GM19372 (cell line): ENCODE measurements around the gene WDR45B.

Source experiments
- ATAC-seq: cut with Tn5 transposase; IDR thresholded peaks from one replicate; pipeline ENCODE4 v1.9.1; 2021; ENCODE audit warnings: mild to moderate bottlenecking, low read depth, moderate library complexity; ENCODE audit not compliant: unreplicated experiment

Gene WDR45B

DNA sequence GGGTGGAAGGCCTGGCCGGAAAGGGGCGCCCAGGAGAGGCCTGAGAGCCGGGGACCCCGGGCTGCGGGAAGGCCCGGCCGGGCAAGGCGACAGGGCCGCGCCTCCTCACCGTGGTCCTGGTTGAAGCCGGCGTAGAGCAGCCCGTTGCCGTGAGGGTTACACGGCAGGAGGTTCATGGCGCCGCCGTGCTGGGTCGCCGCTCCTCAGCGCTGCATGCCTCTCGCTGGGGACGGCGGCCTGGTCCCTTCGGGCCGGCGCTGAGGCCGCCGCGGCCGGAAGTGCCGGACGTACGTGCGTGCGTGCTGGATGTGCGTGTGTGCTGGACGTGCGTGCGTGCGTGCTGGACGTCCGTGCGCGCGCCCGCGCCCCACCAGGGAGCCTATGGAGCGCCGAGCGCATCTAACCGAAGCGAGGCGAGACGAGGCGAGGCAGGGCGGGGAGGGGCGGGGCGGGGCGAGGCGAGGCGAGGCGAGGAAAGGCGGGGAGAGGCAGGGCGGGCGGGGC lies at the start of gene WDR45B:
WDR45B (minus strand) TSS at position 280 of the 504 bp plus-strand sequence; CDS start at position 176, 104 bp downstream.
- ATAC-seq, result peak; percentile 81

DNA sequence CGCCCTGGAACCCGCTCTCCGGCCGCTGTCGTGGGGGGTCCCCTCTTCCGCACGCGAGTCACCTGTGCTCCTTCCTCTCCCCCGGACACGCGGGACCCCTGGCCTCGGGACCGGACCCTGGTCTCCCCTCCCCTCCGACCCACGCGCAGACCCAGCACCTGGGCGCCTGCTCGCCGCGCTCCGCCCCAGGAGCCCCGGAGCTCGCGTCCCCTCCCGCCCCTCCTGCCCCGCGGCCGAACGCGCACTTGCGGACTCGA lies 49.5 kb upstream of the WDR45B start:
- no peak for ATAC-seq

DNA sequence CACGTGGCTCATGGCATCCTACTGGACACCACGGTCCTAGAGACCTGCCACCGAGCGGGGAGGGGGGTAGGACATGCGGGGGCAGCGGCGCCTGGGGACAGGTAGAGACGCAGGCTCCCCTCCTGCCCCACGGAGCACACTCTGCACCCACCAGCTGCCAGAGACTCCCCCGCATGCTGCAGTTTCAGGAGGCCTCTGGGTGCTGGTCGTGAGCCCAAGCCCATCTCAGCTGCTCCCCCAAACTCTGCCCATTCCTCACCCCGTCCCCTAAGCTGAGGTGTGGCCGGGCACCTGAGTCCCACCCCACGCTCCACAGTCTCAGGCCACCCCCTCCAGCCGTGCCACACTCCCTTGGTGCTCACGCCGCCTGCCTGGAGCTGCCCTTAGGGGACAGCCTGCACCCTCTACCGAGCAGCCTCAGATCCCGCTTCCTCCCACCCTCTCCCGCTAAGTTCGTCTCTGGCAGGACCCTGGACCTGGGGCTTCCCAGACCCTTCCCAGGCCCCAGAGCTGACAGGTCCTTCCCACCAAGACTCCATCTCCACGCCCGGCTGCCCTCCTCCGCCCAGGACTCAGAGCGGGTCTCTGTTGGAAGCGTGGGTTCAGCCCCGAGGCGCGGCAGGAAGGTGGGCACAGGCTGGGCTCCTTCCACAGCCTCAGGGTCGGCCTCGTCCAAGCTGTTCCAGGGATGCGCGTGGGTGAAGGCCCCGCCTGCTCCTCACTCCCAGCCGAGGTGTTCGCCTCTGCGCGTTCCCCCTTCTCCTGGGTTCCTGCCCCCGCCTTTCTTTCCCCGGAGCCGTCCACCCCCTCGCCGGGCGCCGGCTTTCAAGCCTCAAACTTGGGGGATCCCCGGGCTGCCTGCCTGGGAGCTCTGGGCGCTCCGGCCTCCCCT lies 48.9 kb upstream of the WDR45B start:
- ATAC-seq, result no peak

DNA sequence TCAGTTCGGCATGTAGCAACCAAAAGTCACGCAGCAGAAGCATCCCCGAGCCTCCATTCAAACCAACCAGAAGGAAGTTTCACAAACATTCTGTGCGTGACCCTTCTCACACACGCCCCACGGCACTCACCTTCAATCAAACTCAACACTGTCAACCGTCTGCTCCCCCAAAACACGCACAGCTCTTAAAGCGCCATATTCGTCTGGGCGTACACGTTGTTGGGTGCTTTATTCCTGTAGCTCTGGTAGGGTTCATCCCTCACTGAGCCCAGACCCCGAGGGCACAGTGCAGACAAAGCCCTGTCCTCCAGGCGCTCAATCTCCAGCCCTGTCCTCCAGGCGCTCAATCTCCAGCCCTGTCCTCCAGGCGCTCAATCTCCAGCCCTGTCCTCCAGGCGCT lies 48.0 kb upstream of the WDR45B start:
- ATAC-seq, result no peak

DNA sequence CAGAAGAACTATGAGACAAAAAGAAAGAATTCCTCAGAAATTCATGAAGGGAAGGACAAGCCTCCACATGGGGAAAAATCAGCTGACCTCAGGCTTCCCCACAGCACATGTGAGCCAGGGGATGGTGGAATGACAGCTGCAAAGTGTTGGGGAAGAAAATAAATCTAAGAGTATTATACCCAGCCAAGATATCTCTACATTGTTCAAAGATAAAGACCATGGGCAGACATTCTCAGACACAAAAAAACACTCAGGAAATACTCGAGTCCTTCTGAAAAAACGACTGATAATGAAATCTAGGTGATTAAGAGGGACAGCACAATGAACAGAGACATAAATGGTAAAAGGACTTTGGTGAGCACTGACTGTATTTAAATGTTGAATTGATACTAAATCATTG lies 46.4 kb upstream of the WDR45B start:
- ATAC-seq, result no peak

DNA sequence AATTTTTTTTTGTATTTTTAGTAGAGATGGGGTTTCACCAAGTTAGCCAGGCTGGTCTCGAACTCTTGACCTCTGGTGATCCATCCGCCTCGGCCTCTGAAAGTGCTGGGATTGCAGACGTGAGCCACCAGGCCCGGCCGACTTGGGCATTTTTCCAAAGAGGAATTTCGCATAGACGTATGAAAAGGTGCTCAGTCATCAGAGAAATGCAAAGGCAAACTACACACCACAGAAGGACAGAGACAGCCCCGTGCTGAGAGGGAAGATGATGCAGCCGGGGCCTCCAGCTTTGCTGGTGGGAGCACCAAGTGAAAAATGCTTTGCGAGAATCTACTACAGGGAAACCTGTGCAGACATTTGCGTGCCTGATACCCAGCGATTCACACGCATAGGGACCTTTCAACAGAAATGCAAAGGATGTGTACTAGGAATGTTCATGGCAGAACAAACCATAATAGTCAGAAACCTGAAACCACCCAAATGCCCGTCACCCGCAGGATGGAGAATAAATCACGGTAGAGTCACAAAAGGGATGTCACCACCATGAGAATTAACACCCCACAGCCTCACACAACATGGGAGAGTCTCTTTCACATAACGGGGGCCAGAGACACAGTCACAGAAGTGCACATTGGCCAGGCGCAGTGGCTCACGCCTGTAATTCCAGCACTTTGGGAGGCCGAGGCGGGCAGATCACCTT lies 45.1 kb upstream of the WDR45B start:
- no peak for ATAC-seq

DNA sequence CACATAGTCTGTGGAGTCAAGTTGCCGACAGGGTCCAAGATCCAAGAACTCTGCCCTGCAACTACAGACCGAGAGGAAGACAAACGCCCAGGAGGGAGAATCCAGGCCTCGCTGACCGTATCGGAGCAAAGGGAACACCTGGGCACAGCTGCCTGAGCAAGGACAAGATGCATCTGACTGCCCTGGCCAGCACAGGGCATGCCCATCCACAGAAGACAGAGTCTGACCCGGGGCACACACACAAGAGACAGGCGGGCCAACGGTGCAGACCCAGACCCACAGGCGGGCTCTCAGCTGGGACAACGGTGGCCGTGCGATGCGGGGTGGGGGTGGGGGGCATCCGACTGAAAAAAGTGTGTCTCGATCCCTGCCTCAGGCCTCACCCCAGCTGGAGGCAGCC lies 44.0 kb upstream of the WDR45B start:
- no peak for ATAC-seq

DNA sequence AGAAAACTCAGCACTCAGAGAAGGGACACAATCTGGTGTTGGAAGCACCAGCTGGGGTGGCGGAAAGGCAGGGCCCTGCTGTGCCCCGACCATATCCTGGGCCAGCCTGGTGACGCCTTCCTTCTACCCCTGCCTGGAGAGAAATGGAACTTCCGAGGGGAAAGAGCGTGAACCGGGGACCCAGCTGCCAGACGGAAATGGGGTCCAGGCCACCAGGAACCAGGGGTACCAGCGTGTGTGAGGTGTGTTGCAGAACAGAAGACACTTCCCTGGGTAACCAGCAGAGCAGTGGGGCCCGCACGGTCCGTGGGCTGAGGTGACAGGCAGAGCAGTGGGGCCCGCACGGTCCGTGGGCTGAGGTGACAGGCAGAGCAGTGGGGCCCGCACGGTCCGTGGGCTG lies 43.5 kb upstream of the WDR45B start:
- no peak for ATAC-seq

DNA sequence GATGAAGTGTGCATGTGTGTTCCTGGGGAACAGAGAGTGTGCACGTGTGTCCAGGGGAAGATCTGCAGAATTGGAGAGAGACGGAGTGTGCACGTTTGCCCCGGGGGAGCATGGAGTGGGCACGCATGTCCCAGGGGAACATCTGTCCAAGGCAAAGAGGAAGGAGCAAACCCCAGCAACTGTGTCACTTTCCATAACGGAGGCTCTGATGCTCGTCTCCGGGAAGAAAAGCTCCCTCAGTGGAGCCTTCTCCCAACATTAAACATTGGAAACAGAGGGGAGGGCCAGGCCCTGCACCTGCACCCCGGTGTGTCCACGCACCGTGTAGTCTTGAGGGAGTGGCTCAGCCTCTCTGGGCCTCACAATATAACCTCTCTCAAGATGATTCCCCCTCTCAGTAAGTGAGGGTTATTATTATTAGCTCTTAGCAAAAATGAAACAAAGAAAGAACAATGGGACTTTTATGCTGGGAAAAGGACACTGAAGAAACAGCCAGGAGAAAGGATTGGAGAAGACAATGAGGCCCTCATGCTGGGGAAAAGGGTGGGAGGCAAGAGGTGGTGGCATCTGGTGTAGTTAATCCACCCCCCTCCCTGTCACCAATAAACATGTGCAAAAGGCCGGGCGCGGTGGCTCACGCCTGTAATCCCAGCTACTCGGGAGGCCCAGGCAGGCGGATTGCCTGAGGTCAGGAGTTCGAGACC lies 42.7 kb upstream of the WDR45B start:
- ATAC-seq, result no peak

DNA sequence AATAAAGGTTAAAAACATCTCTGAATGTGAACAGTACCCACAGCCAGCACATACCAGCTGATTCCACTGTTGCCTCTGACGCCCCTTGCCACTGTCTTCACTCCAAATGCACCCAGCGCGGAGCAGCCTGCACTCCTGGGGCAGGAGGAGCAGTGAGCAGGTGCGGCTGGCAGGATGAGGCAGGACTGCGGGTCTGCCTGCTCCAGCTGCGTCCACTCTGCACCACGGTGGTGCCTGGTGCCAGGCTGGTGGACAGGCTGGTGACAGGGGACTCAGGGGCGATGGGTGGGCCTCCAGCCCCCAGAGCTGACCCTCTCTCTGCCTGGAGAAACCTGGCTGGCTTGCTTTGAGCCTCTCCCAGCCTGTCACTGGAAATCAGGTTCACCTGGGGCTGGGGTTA lies 40.8 kb upstream of the WDR45B start:
- ATAC-seq, result no peak

DNA sequence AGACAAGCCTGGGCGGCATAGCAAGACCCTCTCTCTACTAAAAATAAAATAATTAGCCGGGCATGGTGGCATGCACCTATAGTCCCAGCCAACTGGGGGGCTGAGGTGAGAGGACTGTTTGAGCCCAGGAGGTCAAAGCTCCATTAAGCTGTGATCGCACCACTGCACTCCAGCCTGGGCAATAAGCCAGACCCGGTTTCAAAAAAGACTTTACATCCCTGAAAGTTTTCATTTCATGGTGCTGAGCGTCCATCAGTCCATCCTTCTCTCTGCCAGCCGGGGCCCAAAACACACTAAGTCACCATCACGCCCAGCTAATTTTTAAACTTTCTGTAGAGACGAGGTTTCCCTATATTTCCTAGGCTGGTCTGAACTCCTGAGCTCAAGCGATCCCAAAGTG lies 39.6 kb upstream of the WDR45B start:
- ATAC-seq, result no peak

DNA sequence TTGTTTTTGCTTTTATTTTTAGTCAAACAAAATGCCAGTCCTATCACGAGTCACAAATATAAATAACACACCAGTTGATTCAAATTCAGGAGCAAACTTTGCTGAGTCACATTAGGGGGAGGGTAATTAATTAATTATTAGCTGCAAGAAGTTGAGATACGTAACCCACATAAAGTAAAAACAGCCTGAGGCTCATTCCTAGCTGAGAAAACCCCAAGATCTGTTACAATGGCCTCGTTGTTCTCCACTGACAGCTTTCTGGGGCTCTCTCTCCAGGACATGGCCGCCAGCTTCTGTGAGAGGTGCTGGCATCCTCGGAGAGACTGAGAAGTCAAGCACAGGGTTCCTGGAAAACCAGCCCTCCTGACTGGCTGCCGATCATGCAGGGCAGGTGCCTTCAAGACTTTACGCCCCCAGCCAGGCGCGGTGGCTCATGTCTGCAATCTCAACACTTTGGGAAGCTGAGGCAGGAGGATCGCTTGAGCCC lies 39.2 kb upstream of the WDR45B start:
- no peak for ATAC-seq

DNA sequence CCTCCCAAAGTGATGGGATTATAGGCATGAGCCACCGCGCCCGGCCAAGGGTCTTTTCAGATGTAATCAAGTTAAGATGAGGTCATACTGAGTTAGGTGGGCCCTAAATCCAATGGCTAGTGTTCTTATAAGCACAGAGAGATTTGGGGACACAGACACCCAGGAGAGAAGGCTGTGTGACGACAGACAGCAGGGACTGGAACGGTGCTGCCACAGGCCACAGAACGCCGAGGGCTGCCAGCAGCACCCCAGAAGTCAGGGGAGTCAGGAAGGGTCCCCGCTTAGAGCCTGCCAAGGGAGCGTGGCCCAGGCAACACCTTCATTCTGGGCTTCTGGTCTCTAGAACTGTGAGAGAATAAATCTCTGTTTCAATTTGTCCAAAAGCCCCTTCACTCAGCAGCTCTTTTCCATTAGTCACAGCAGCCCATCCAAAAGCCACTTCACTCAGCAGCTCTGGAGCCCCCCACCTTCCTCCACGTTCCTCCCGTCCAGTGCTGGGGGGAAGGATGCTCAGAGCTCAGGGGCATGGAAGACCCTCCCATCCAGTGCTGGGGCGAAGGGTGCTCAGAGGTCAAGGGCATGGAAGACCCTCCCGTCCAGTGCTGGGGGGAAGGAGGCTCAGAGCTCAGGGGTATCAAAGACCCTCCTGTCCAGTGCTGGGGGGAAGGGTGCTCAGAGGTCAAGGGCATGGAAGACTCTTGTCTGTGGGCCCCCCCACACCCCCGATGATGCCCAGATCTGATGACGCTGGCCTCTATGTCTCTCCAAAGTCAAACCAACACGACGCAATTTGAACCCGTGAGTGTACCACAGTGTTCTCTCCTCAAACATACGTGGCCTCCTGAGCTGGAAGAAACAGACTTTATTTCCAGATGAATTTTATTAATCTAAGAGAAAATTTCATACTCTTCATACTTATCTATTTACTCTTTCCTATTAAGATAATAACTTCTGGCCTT lies 38.4 kb upstream of the WDR45B start:
- ATAC-seq, result no peak

DNA sequence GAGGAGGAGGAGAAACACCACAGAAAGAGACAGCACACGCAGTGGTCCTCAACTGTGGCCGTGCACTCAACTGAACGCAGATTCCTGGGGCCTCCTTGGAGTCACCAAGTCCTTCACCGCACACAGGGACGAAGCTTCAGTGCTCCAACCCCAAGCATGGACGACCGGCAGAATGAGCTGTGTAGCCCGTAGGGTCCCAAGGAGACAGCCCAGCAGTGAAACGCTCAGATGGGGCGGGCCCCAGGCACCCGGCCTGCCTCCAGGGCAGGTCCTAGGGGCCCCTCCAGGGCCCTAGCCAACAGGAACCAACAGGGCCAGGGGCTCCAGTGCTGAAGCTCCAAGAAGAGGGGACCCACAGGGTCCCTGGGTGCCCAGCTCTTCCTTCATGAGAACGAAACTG lies 37.0 kb upstream of the WDR45B start:
- ATAC-seq, result no peak

DNA sequence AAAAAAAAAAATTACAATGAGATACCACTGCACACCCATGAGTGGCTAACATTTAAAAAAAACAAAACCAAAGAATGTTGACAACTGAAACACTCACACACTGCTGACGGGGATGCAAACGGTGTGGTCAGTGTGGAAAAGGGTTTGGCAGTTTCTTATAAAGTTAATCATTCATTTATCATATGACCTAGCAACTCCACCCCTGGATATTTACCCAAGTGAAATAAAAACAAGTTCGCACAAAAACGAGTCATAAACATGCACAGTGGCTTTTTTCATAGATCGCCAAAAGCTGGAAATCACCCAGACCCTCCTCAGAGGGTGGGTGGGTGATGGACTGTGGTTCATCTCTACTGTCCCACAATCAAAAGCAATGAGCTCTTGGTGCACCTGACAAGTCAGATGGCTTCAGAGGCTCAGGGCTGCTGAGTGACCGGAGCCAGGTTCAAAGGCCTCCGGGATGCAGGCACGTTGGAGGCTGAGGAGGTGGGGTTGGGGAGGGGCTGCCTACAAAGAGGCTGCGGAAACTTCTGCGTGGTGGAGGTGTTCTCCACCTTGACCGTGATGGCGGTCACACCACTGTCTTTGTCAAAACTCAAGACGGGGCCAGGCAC lies 36.1 kb upstream of the WDR45B start:
- no peak for ATAC-seq

DNA sequence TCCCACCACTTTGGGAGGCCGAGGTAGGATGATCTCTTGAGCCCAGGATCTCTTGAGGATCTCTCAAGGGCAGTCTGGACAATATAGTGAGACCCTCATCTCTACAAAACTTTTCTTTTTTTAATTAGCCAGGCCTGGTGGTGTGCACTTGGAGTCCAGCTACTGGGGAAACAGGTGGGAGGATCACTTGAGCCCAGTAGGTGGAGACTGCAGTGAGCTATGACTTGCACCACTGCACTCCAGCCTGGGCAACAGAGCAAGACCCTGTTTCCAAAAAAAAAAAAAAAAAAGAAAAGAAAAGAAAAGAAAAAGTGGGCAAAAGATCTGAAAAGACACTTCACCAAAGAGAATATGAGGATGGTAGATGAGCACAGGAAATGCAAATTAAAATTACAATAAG lies 35.3 kb upstream of the WDR45B start:
- ATAC-seq, result no peak

DNA sequence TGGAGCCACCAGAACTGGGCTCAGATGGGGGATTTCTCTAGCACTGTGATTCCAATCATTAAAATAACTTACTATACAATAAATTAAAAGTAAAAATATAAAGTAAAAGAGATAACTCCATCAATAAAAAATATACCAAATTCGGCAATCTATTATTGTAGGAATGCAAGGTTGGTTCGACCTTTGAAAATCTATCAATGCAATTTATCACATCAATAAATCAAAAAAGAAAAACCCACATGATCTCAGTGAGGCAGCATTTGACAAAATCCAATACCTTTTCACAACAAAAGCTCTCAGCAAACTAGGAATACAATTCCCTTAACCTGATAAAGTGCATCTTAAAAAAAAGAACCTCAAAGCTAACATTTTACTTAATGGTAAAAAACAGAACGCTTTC lies 33.3 kb upstream of the WDR45B start:
- ATAC-seq, result no peak

DNA sequence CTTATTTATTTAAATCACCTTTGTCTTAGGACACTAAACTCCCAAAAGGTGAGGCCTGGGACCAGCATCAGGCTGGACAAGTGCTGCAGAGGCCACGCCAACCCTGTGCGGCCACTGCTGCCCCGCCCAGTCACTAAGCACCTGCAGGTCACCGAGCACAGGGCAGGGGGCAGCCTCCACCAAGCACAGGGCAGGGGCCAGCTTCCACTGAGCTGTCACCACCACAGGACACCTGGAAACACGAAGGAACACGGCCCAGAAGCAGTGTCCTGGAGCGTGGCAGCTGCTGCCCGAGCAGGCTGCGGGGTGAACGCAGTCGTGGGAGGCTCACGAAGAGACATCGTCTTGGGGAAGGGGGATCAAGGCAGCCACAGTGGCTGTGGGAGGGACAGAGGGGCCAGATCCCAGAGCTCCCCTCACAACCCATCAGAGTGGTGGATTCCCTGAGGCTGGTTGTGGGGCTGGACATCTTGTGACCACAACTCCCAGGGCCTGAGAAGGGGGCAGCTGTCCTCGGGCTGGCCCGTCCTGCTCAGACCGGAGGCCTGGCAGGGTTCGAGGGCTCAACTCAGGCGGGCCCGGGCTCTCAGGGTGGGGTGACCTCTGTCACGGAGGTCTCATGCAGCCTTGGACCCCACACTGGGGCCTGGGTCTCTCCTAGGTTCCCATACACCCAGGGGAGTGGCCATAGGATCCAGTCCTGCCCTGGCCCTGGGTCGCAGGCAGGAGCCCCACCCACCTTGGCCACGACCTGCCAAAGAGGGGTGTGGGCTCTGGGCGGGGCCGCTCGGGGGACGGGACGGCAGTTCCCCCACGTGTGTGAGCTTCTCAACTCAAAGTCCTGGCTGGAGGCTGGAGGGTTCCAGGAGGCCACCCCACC lies 31.6 kb upstream of the WDR45B start:
- ATAC-seq, result no peak
